Nephron (organoid): Measurements from ENCODE around the gene SOCS1.

ENCODE experiments used
- H3K27ac Mint-ChIP-seq, 3 experiments: 2 replicates each; pipeline ENCODE4 v1.8.0; 2020; ENCODE audit warnings: mixed read lengths in 3 of 3, mild to moderate bottlenecking in 2 of 3, moderate library complexity in 1 of 3
- H3K27me3 Mint-ChIP-seq: 2 replicates; pipeline ENCODE4 v1.8.0; 2021; ENCODE audit warnings: low read depth, mild to moderate bottlenecking, moderate library complexity, mixed read lengths
- H3K36me3 Mint-ChIP-seq: 2 replicates; pipeline ENCODE4 v1.8.0; 2020; ENCODE audit warnings: low read depth, mixed read lengths
- H3K4me1 Mint-ChIP-seq: 2 replicates; pipeline ENCODE4 v1.8.0; 2020; ENCODE audit warnings: mixed read lengths
- H3K4me3 Mint-ChIP-seq, 3 experiments: 2 replicates each; pipeline ENCODE4 v1.8.0; 2020; ENCODE audit warnings: mild to moderate bottlenecking in 3 of 3, mixed read lengths in 3 of 3, moderate library complexity in 2 of 3
- H3K9me3 Mint-ChIP-seq: 2 replicates; pipeline ENCODE4 v1.8.0; 2020; ENCODE audit warnings: mixed read lengths
- TF ChIP-seq, protein P1 (sequence below), 3 experiments: fragments of 200-600 bp; sonication (generic); IDR thresholded peaks; one replicate each; pipeline ENCODE4 v1.5.0; 2021; ENCODE audit warnings: antibody characterized with exemption in 3 of 3; ENCODE audit not compliant: unreplicated experiment in 3 of 3

SOCS1 gene

GRCh38 chr16:11245988-11246387, 10.0 kb downstream of the SOCS1 start:
- TF ChIP-seq, protein P1, sequence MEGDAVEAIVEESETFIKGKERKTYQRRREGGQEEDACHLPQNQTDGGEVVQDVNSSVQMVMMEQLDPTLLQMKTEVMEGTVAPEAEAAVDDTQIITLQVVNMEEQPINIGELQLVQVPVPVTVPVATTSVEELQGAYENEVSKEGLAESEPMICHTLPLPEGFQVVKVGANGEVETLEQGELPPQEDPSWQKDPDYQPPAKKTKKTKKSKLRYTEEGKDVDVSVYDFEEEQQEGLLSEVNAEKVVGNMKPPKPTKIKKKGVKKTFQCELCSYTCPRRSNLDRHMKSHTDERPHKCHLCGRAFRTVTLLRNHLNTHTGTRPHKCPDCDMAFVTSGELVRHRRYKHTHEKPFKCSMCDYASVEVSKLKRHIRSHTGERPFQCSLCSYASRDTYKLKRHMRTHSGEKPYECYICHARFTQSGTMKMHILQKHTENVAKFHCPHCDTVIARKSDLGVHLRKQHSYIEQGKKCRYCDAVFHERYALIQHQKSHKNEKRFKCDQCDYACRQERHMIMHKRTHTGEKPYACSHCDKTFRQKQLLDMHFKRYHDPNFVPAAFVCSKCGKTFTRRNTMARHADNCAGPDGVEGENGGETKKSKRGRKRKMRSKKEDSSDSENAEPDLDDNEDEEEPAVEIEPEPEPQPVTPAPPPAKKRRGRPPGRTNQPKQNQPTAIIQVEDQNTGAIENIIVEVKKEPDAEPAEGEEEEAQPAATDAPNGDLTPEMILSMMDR (IDR thresholded peaks at IDR 0.05; ENCODE audit: unreplicated experiment in 3 of 3) = no peak
- H3K27me3 Mint-ChIP-seq = peaks cover 15% of the 10 kb centered on the region
- peaks cover 7% of the 10 kb centered on the region for H3K36me3 Mint-ChIP-seq
- H3K4me1 Mint-ChIP-seq = peaks cover 13% of the 10 kb centered on the region
- H3K9me3 Mint-ChIP-seq = no peaks in the 10 kb centered on the region
- no peak overlapping the region for H3K27ac Mint-ChIP-seq
- H3K4me3 Mint-ChIP-seq = no peak overlapping the region

GRCh38 chr16:11245222-11245737, 10.7 kb downstream of the SOCS1 start:
- no peak overlapping the region for H3K4me3 Mint-ChIP-seq
- peaks cover 14% of the 10 kb centered on the region for H3K4me1 Mint-ChIP-seq
- H3K27me3 Mint-ChIP-seq = peaks cover 15% of the 10 kb centered on the region
- peaks cover 3% of the 10 kb centered on the region for H3K36me3 Mint-ChIP-seq
- TF ChIP-seq, protein P1 (IDR thresholded peaks at IDR 0.05; ENCODE audit: unreplicated experiment in 3 of 3) = no peak
- peak overlapping the region in 1 of 3 experiments; percentile 6 for H3K27ac Mint-ChIP-seq
- no peaks in the 10 kb centered on the region for H3K9me3 Mint-ChIP-seq

GRCh38 chr16:11242658-11243057, 13.3 kb downstream of the SOCS1 start:
- TF ChIP-seq, protein P1 (IDR thresholded peaks at IDR 0.05; ENCODE audit: unreplicated experiment in 3 of 3) = no peak
- Mint-ChIP-seq H3K4me3 (no peak overlapping the region), H3K36me3 (no peaks in the 10 kb centered on the region), H3K27ac (no peak overlapping the region), H3K27me3 (peaks cover 13% of the 10 kb centered on the region), H3K9me3 (no peaks in the 10 kb centered on the region), H3K4me1 (peaks cover 13% of the 10 kb centered on the region)

GRCh38 chr16:11241480-11242204, 14.4 kb downstream of the SOCS1 start:
- TF ChIP-seq, protein P1 (IDR thresholded peaks at IDR 0.05; ENCODE audit: unreplicated experiment in 3 of 3) = no peak
- Mint-ChIP-seq H3K27ac (no peak overlapping the region), H3K9me3 (no peaks in the 10 kb centered on the region), H3K4me3 (no peak overlapping the region), H3K27me3 (peaks cover 13% of the 10 kb centered on the region), H3K36me3 (no peaks in the 10 kb centered on the region), H3K4me1 (peaks cover 13% of the 10 kb centered on the region)

DNA sequence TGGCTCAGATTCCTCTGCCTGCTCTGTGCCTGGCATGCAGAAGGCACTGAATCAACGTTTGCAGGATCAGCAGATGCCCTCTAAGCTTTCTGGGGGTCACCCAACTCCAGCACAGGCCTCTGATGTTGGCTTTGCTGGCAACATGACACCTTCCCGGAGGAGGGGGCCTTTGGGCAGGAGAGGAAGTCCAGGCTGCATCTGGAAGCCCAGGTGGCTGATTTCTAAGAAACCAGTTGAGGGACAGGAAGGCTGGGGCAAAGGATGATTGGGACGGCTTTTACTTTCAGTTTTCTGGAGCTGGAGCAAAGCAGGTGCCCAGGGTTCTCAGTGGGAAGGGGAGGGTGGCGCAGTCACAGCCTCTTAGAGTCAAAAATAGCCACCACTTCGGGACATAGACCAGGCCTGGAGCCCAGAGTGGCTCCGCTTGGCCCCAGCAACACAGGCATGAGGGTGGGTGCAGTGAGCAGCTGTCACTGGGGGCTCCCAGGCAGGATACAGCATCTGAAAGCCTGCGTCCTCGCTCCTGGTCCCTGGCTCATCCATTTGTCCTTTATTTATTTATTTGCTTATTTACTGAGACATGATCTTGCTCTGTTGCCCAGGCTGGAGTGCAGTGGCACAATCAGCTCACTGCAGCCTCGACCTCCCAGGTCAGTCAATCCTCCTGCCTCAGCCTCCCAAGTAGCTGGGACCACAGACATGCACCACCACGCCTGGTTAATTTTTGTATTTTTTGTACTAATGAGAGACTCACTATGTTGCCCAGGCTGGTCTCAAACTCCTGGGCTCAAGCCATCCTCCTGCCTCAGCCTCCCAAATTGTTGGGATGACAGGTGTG, 15.1 kb downstream of the SOCS1 start:
- TF ChIP-seq, protein P1 (IDR thresholded peaks at IDR 0.05; ENCODE audit: unreplicated experiment in 3 of 3) = no peak
- Mint-ChIP-seq H3K4me1 (peaks cover 13% of the 10 kb centered on the region), H3K27ac (no peak overlapping the region), H3K36me3 (no peaks in the 10 kb centered on the region), H3K27me3 (peaks cover 13% of the 10 kb centered on the region), H3K9me3 (no peaks in the 10 kb centered on the region), H3K4me3 (no peak overlapping the region)
